AG08395 (cell line): Measurements from ENCODE around the gene RAD51B.
"Not testable (repeated sequence)": the region's sequence is repeated elsewhere in the genome, so short reads cannot be mapped to it uniquely, and the experiment has no call there.

ENCODE experiments used
- DNase-seq: peaks from one replicate; pipeline ENCODE4 v3.0.0; 2012; ENCODE audit warnings: mixed read lengths, low spot score

Gene RAD51B

GRCh38 chr14:68686205-68686465 lies 866.6 kb downstream of the RAD51B start:
- DNase-seq: no peak

- no peak for DNase-seq
These were observed 867.1 kb downstream of the RAD51B start for GRCh38 chr14:68686724-68687123.

GRCh38 chr14:68687746-68688145 lies 868.2 kb downstream of the RAD51B start:
- DNase-seq: peak; percentile 83

- DNase-seq: peak; percentile 38
These were observed 869.3 kb downstream of the RAD51B start for GRCh38 chr14:68688872-68689371.

- DNase-seq: no peak
These were observed 869.9 kb downstream of the RAD51B start for GRCh38 chr14:68689511-68689910.

- peak; percentile 46 for DNase-seq
These were observed 870.7 kb downstream of the RAD51B start for GRCh38 chr14:68690089-68690958.

- DNase-seq: no peak
These were observed 871.6 kb downstream of the RAD51B start for GRCh38 chr14:68691031-68691791.

GRCh38 chr14:68691792-68692118 lies 872.2 kb downstream of the RAD51B start:
- no peak for DNase-seq

GRCh38 chr14:68692216-68692615 lies 872.6 kb downstream of the RAD51B start:
- no peak for DNase-seq

GRCh38 chr14:68692916-68693771 lies 873.6 kb downstream of the RAD51B start:
- peak; percentile 66 for DNase-seq

- DNase-seq: no peak
These were observed 874.3 kb downstream of the RAD51B start for GRCh38 chr14:68693926-68694325.

- DNase-seq: peak; percentile 55
These were observed 875.1 kb downstream of the RAD51B start for GRCh38 chr14:68694516-68695235.

- DNase-seq: peak; percentile 98
These were observed 875.8 kb downstream of the RAD51B start for GRCh38 chr14:68695326-68695768.

GRCh38 chr14:68695856-68696255 lies 876.3 kb downstream of the RAD51B start:
- peak; percentile 52 for DNase-seq

- no peak for DNase-seq
These were observed 876.7 kb downstream of the RAD51B start for GRCh38 chr14:68696266-68696665.

GRCh38 chr14:68696721-68697495 lies 877.3 kb downstream of the RAD51B start:
- DNase-seq: no peak

GRCh38 chr14:68698773-68699172 lies 879.2 kb downstream of the RAD51B start:
- not testable (repeated sequence) for DNase-seq

- DNase-seq: no peak
These were observed 881.6 kb downstream of the RAD51B start for GRCh38 chr14:68701001-68701741.

GRCh38 chr14:68702135-68702534 lies 882.6 kb downstream of the RAD51B start:
- no peak for DNase-seq

- no peak for DNase-seq
These were observed 883.0 kb downstream of the RAD51B start for GRCh38 chr14:68702578-68702977.
